Stimulated activated naive B cell treated with anti-CD40 and anti-IgM and Interleukin-4, amounts not matched to agents 10 μg/mL and 1 μg/mL and 100 μg/mL, for 72 hours (primary cell): Measurements from ENCODE around the gene SMG7.
A peak's percentile ranks its signal among the peaks of the same experiment; 100 is the strongest.

ENCODE experiments used
- ATAC-seq, 2 donors: fragments of 150-1000 bp; cut with Tn5 transposase; replicated peaks; 2 replicates each; pipeline ENCODE4 v1.10.0; 2021; ENCODE audit warnings: moderate library complexity in 1 of 2
- DNase-seq: peaks from one replicate; pipeline ENCODE4 v3.0.0; 2021
- H3K27ac Mint-ChIP-seq: one replicate; pipeline ENCODE4 v1.8.0; 2022; ENCODE audit warnings: mild to moderate bottlenecking, mixed read lengths
- H3K27me3 Mint-ChIP-seq, 2 donors: one replicate each; pipeline ENCODE4 v1.8.0; 2022; ENCODE audit warnings: mixed read lengths in 2 of 2
- H3K36me3 Mint-ChIP-seq, 2 donors: one replicate each; pipeline ENCODE4 v1.8.0; 2022; ENCODE audit warnings: mixed read lengths in 2 of 2, mild to moderate bottlenecking in 1 of 2
- H3K4me1 Mint-ChIP-seq, 2 donors: one replicate each; pipeline ENCODE4 v1.8.0; 2022; ENCODE audit warnings: mixed read lengths in 2 of 2, mild to moderate bottlenecking in 1 of 2
- H3K4me3 Mint-ChIP-seq, 2 donors: one replicate each; pipeline ENCODE4 v1.8.0; 2022; ENCODE audit warnings: mild to moderate bottlenecking in 2 of 2, mixed read lengths in 2 of 2, moderate library complexity in 1 of 2
- H3K9me3 Mint-ChIP-seq, 2 donors: one replicate each; pipeline ENCODE4 v1.8.0; 2022; ENCODE audit warnings: mixed read lengths in 2 of 2, mild to moderate bottlenecking in 1 of 2

Gene SMG7

GRCh38 chr1:183514235-183514634 is 41.9 kb downstream of the SMG7 start:
- no peak overlapping the region for H3K4me3 Mint-ChIP-seq
- DNase-seq (no peak), ATAC-seq (no peak)
- H3K36me3 Mint-ChIP-seq, result peaks cover 4 to 30% of the 10 kb centered on the region in 2 donors
- peaks cover 8 to 11% of the 10 kb centered on the region in 2 donors for H3K4me1 Mint-ChIP-seq
- H3K27ac Mint-ChIP-seq, result no peak overlapping the region
- no peaks in the 10 kb centered on the region for H3K9me3 Mint-ChIP-seq
- no peaks in the 10 kb centered on the region for H3K27me3 Mint-ChIP-seq

GRCh38 chr1:183515002-183515689 is 42.8 kb downstream of the SMG7 start:
- Mint-ChIP-seq H3K4me1 (peaks cover 8 to 11% of the 10 kb centered on the region in 2 donors), H3K36me3 (peaks cover 6 to 33% of the 10 kb centered on the region in 2 donors), H3K4me3 (no peak overlapping the region), H3K27ac (no peak overlapping the region), H3K27me3 (no peaks in the 10 kb centered on the region), H3K9me3 (no peaks in the 10 kb centered on the region)
- ATAC-seq, result no peak
- DNase-seq, result no peak

- H3K4me3 Mint-ChIP-seq, result no peak overlapping the region
- ATAC-seq (no peak), DNase-seq (no peak)
- peaks cover 3% of the 10 kb centered on the region in 2 donors for H3K4me1 Mint-ChIP-seq
- no peak overlapping the region for H3K27ac Mint-ChIP-seq
- H3K27me3 Mint-ChIP-seq, result no peaks in the 10 kb centered on the region
- H3K36me3 Mint-ChIP-seq, result peaks cover 13 to 40% of the 10 kb centered on the region in 2 donors
- no peaks in the 10 kb centered on the region for H3K9me3 Mint-ChIP-seq
These were observed 44.4 kb downstream of the SMG7 start for GRCh38 chr1:183516725-183517124.

GRCh38 chr1:183517401-183517800 is 45.1 kb downstream of the SMG7 start:
- no peaks in the 10 kb centered on the region for H3K4me1 Mint-ChIP-seq
- H3K4me3 Mint-ChIP-seq, result no peak overlapping the region
- peaks cover 16 to 38% of the 10 kb centered on the region in 2 donors for H3K36me3 Mint-ChIP-seq
- no peaks in the 10 kb centered on the region for H3K9me3 Mint-ChIP-seq
- no peak for ATAC-seq
- no peak for DNase-seq
- no peaks in the 10 kb centered on the region for H3K27me3 Mint-ChIP-seq
- no peak overlapping the region for H3K27ac Mint-ChIP-seq

- ATAC-seq (no peak), DNase-seq (no peak)
- Mint-ChIP-seq H3K4me1 (no peaks in the 10 kb centered on the region), H3K9me3 (no peaks in the 10 kb centered on the region), H3K36me3 (peaks cover 20 to 41% of the 10 kb centered on the region in 2 donors), H3K4me3 (no peak overlapping the region), H3K27ac (no peak overlapping the region), H3K27me3 (no peaks in the 10 kb centered on the region)
These were observed 48.1 kb downstream of the SMG7 start for GRCh38 chr1:183520379-183520778.

- no peak overlapping the region for H3K4me3 Mint-ChIP-seq
- H3K27me3 Mint-ChIP-seq, result no peaks in the 10 kb centered on the region
- H3K36me3 Mint-ChIP-seq, result peaks cover 24 to 40% of the 10 kb centered on the region in 2 donors
- ATAC-seq (no peak), DNase-seq (no peak)
- H3K27ac Mint-ChIP-seq, result peak overlapping the region; percentile 11
- H3K4me1 Mint-ChIP-seq, result no peaks in the 10 kb centered on the region
- H3K9me3 Mint-ChIP-seq, result no peaks in the 10 kb centered on the region
These were observed 49.8 kb downstream of the SMG7 start for GRCh38 chr1:183522104-183522503.

GRCh38 chr1:183528577-183528976 is 56.3 kb downstream of the SMG7 start:
- H3K4me3 Mint-ChIP-seq, result no peak overlapping the region
- no peaks in the 10 kb centered on the region for H3K9me3 Mint-ChIP-seq
- H3K36me3 Mint-ChIP-seq, result peaks cover 15 to 18% of the 10 kb centered on the region in 2 donors
- DNase-seq (no peak), ATAC-seq (no peak)
- H3K27me3 Mint-ChIP-seq, result no peaks in the 10 kb centered on the region
- H3K4me1 Mint-ChIP-seq, result no peaks in the 10 kb centered on the region
- no peak overlapping the region for H3K27ac Mint-ChIP-seq

GRCh38 chr1:183533617-183534174 is 61.4 kb downstream of the SMG7 start:
- H3K36me3 Mint-ChIP-seq, result peaks cover 19 to 31% of the 10 kb centered on the region in 2 donors
- peak overlapping the region; percentile 5 for H3K27ac Mint-ChIP-seq
- H3K4me3 Mint-ChIP-seq, result no peak overlapping the region
- H3K4me1 Mint-ChIP-seq, result no peaks in the 10 kb centered on the region
- no peak for ATAC-seq
- H3K27me3 Mint-ChIP-seq, result no peaks in the 10 kb centered on the region
- DNase-seq, result no peak
- no peaks in the 10 kb centered on the region for H3K9me3 Mint-ChIP-seq

- H3K27ac Mint-ChIP-seq, result no peak overlapping the region
- no peak overlapping the region for H3K4me3 Mint-ChIP-seq
- peaks cover 2 to 9% of the 10 kb centered on the region in 2 donors for H3K4me1 Mint-ChIP-seq
- H3K36me3 Mint-ChIP-seq, result peaks cover 39 to 56% of the 10 kb centered on the region in 2 donors
- H3K27me3 Mint-ChIP-seq, result no peaks in the 10 kb centered on the region
- no peaks in the 10 kb centered on the region for H3K9me3 Mint-ChIP-seq
- no peak for DNase-seq
- no peak for ATAC-seq
These were observed 65.1 kb downstream of the SMG7 start for GRCh38 chr1:183537405-183537804.

GRCh38 chr1:183543619-183544204 is 71.4 kb downstream of the SMG7 start:
- Mint-ChIP-seq H3K27ac (peak overlapping the region; percentile 0), H3K4me1 (peaks cover 14 to 42% of the 10 kb centered on the region in 2 donors), H3K9me3 (no peaks in the 10 kb centered on the region), H3K27me3 (no peaks in the 10 kb centered on the region), H3K4me3 (no peak overlapping the region), H3K36me3 (peaks cover 54 to 57% of the 10 kb centered on the region in 2 donors)
- DNase-seq, result no peak
- peak; percentile 70 to 88 for ATAC-seq

- peaks cover 14 to 42% of the 10 kb centered on the region in 2 donors for H3K4me1 Mint-ChIP-seq
- ATAC-seq (no peak), DNase-seq (no peak)
- H3K27me3 Mint-ChIP-seq, result no peaks in the 10 kb centered on the region
- peaks cover 47 to 50% of the 10 kb centered on the region in 2 donors for H3K36me3 Mint-ChIP-seq
- no peaks in the 10 kb centered on the region for H3K9me3 Mint-ChIP-seq
- H3K27ac Mint-ChIP-seq, result peak overlapping the region; percentile 26
- H3K4me3 Mint-ChIP-seq, result no peak overlapping the region
These were observed 72.4 kb downstream of the SMG7 start for GRCh38 chr1:183544598-183545297.

GRCh38 chr1:183546427-183546826 is 74.1 kb downstream of the SMG7 start:
- Mint-ChIP-seq H3K36me3 (peaks cover 36 to 47% of the 10 kb centered on the region in 2 donors), H3K4me1 (peaks cover 13 to 35% of the 10 kb centered on the region in 2 donors), H3K27ac (no peak overlapping the region)

GRCh38 chr1:183548116-183548515 is 75.8 kb downstream of the SMG7 start:
- no peak overlapping the region for H3K27ac Mint-ChIP-seq
- ATAC-seq (peak; percentile 61 to 70), DNase-seq (no peak)
- no peaks in the 10 kb centered on the region for H3K9me3 Mint-ChIP-seq
- no peak overlapping the region for H3K4me3 Mint-ChIP-seq
- no peaks in the 10 kb centered on the region for H3K27me3 Mint-ChIP-seq
- H3K36me3 Mint-ChIP-seq, result peaks cover 38 to 50% of the 10 kb centered on the region in 2 donors
- H3K4me1 Mint-ChIP-seq, result peaks cover 17 to 33% of the 10 kb centered on the region in 2 donors

More at GRCh38 chr1:183546427-183546826, 74.1 kb downstream of the SMG7 start:
- DNase-seq (no peak), ATAC-seq (no peak)
- Mint-ChIP-seq H3K27me3 (no peaks in the 10 kb centered on the region), H3K9me3 (no peaks in the 10 kb centered on the region), H3K4me3 (no peak overlapping the region)

- Mint-ChIP-seq H3K4me1 (peaks cover 20 to 39% of the 10 kb centered on the region in 2 donors), H3K27ac (peak overlapping the region; percentile 42), H3K9me3 (no peaks in the 10 kb centered on the region), H3K4me3 (no peak overlapping the region), H3K36me3 (peaks cover 30 to 50% of the 10 kb centered on the region in 2 donors), H3K27me3 (no peaks in the 10 kb centered on the region)
- DNase-seq (no peak), ATAC-seq (no peak)
These were observed 78.6 kb downstream of the SMG7 start for GRCh38 chr1:183550915-183551314.
